HepG2 (cell line): ENCODE data around the gene CBFA2T2. TPM values are rescaled to one million over a fixed set of nuclear protein-coding genes. Genes with fewer than 3 reads are reported as not detected.

Experiments used
- CENPT ChIP-seq: sonication (generic); formaldehyde crosslinking; IDR thresholded peaks from 2 replicates; pipeline ENCODE4 v1.8.0; 2022; ENCODE audit warnings: low read depth, mild to moderate bottlenecking, moderate library complexity, missing genetic modification reagents
- ESRRA ChIP-seq: sonication (generic); formaldehyde crosslinking; IDR thresholded peaks from 2 replicates; pipeline ENCODE4 v1.5.1; 2020; ENCODE audit warnings: mild to moderate bottlenecking, low read depth, missing genetic modification reagents
- FOXP1 ChIP-seq, 2 experiments: fragments of 450-650 bp in 1 of 2; IDR thresholded peaks; 2 replicates each; pipeline ENCODE4 v1.6.1; 2017 to 2018; ENCODE audit warnings: antibody characterized with exemption in 1 of 2
- KDM1A ChIP-seq: IDR thresholded peaks from 2 replicates; pipeline ENCODE4 v1.6.1; 2016; ENCODE audit warnings: missing compliant biosample characterization
- KMT2A ChIP-seq: sonication (generic); formaldehyde crosslinking; IDR thresholded peaks from 2 replicates; pipeline ENCODE4 v1.4.0; 2020; ENCODE audit warnings: missing genetic modification reagents
- MIER2 ChIP-seq: IDR thresholded peaks from 2 replicates; pipeline ENCODE4 v1.6.1; 2016; ENCODE audit warnings: missing biosample characterization, missing genetic modification reagents
- SMYD3 ChIP-seq: sonication (generic); formaldehyde crosslinking; IDR thresholded peaks from 2 replicates; pipeline ENCODE4 v1.8.1; 2023; ENCODE audit warnings: mild to moderate bottlenecking, missing genetic modification reagents
- SOX6 ChIP-seq, 2 experiments: fragments of 450-650 bp in 1 of 2; sonication (generic) in 1 of 2; formaldehyde crosslinking in 1 of 2; IDR thresholded peaks; 2 replicates each; pipeline versions ENCODE4 v1.4.0 to v1.6.1; 2017 to 2020; ENCODE audit warnings: antibody characterized with exemption in 1 of 2, mild to moderate bottlenecking in 1 of 2, missing genetic modification reagents in 1 of 2
- TARDBP ChIP-seq: sonication (generic); formaldehyde crosslinking; IDR thresholded peaks from 2 replicates; pipeline ENCODE4 v1.8.0; 2022; ENCODE audit warnings: mild to moderate bottlenecking, missing genetic modification reagents
- TBX2 ChIP-seq: sonication (generic); formaldehyde crosslinking; IDR thresholded peaks from 2 replicates; pipeline ENCODE4 v1.5.0; 2020; ENCODE audit warnings: missing genetic modification reagents, mild to moderate bottlenecking, borderline replicate concordance
- ZFY ChIP-seq: sonication (generic); formaldehyde crosslinking; IDR thresholded peaks from 2 replicates; pipeline ENCODE4 v1.4.0; 2020; ENCODE audit warnings: missing genetic modification reagents
- ZNF253 ChIP-seq: sonication (generic); formaldehyde crosslinking; IDR thresholded peaks from 2 replicates; pipeline ENCODE4 v1.8.0; 2022; ENCODE audit warnings: mild to moderate bottlenecking, missing genetic modification reagents, borderline replicate concordance
- polyA plus RNA-seq, 8 experiments: library from polyadenylated mRNA; depleted of rRNA in 3 of 8; stranded (reverse) in 7 of 8; unstranded in 1 of 8; fragments of >200 nt; fragmentation: Illumina TruSeq in 4 of 8; extraction: Trizol in 4 of 8; gene quantifications; 2 replicates each; pipeline versions ENCODE4 v1.2.1 to v1.2.3, GENCODE V29; 2011 to 2016; ENCODE audit warnings: low read depth in 4 of 8, missing spikeins in 1 of 8, mixed read lengths in 1 of 8; ENCODE audit not compliant: insufficient read depth in 1 of 8
- total RNA-seq, 5 experiments: library from RNA; depleted of rRNA; stranded (reverse); fragments of >200 nt; fragmentation: Illumina TruSeq; extraction: Trizol; gene quantifications; 2 replicates each; pipeline ENCODE4 v1.2.3, GENCODE V29; 2016; ENCODE audit warnings: low read depth in 1 of 5
- TF ChIP-seq, protein P1 (sequence below), 2 experiments: sonication (generic) in 1 of 2; formaldehyde crosslinking in 1 of 2; IDR thresholded peaks; 2 replicates each; pipeline versions ENCODE4 v1.5.1 to v1.6.1; 2011 to 2020; ENCODE audit warnings: borderline replicate concordance in 1 of 2, low read depth in 1 of 2, low read length in 1 of 2, mild to moderate bottlenecking in 1 of 2, missing genetic modification reagents in 1 of 2, moderate library complexity in 1 of 2
- TF ChIP-seq, protein P2 (sequence below): sonication (generic); formaldehyde crosslinking; IDR thresholded peaks from 2 replicates; pipeline ENCODE4 v1.4.0; 2020; ENCODE audit warnings: missing genetic modification reagents
- TF ChIP-seq, protein P3 (sequence below): sonication (generic); formaldehyde crosslinking; IDR thresholded peaks from 2 replicates; pipeline ENCODE4 v1.5.0; 2020; ENCODE audit warnings: mild to moderate bottlenecking, low read depth, missing genetic modification reagents, borderline replicate concordance
- TF ChIP-seq, protein P4 (sequence below): IDR thresholded peaks from 2 replicates; pipeline ENCODE4 v1.6.1; 2016; ENCODE audit warnings: mild to moderate bottlenecking, missing biosample characterization, missing genetic modification reagents
- TF ChIP-seq, protein P5 (sequence below): IDR thresholded peaks from 2 replicates; pipeline ENCODE4 v1.6.1; 2016; ENCODE audit warnings: mild to moderate bottlenecking
- TF ChIP-seq, protein P6 (sequence below): sonication (generic); formaldehyde crosslinking; IDR thresholded peaks from 2 replicates; pipeline ENCODE4 v1.4.0; 2020; ENCODE audit warnings: low read depth, mild to moderate bottlenecking, missing genetic modification reagents
- TF ChIP-seq, protein P7 (sequence below): sonication (generic); formaldehyde crosslinking; IDR thresholded peaks from 2 replicates; pipeline ENCODE4 v1.8.1; 2023; ENCODE audit warnings: mild to moderate bottlenecking, missing genetic modification reagents

The CBFA2T2 gene
- total and polyA plus RNA-seq, 2 of the 13 experiments (the other 11 are each of a cell fraction or from before 2014, with no cell fraction given) = 6.3 to 21.2 TPM

DNA sequence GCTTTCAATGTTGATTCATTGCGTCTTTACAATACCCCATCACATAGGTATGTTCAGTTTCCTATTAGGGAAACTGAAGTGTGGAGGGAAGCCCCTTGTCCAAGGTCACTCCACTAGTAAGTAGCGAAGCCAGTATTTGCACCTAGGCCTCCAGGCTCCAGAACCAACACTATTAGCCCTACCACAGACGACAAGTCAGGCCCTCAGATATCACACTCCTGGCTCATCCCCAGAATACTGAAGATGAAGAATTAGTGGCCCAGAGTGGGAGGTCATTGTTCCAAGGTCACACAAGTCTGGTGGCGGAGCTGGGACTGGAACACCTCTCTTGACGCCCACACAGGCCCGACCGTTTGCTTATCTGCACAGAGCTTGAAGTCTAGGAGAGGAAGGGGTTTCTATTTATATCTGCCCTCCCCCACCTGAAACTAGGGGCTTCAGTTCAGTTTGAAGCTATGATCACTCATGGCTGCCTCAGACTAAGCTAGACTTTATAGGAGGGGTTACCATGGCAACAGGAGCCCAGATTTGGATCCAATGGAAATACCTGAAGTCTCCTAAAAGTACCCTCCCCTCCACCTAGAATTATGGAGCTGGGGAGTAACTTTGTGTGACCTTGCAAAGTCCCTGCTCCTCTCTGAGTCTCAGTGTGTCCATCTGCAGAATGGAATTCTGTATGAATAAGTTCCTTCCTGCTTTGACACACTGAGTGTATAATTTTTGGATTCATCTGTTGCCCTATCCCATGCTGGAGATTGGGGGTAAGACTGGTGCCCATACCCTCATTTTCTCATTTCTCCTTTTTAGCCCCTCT lies 48.5 kb upstream of the CBFA2T2 start (continued):
- TF ChIP-seq, protein P1, sequence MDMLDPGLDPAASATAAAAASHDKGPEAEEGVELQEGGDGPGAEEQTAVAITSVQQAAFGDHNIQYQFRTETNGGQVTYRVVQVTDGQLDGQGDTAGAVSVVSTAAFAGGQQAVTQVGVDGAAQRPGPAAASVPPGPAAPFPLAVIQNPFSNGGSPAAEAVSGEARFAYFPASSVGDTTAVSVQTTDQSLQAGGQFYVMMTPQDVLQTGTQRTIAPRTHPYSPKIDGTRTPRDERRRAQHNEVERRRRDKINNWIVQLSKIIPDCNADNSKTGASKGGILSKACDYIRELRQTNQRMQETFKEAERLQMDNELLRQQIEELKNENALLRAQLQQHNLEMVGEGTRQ (IDR thresholded peaks at IDR 0.05; ENCODE audit: low read depth, low read length) = no peak
- TF ChIP-seq, protein P1 (CRISPR knock-in tag; IDR thresholded peaks at IDR 0.05; ENCODE audit: borderline replicate concordance) = no peak
- TF ChIP-seq TARDBP (CRISPR knock-in tag) = peak; percentile 64; the same call in 1 of the 2 replicates
- TF ChIP-seq ZNF253 (CRISPR knock-in tag) = no peak
- no peak for TF ChIP-seq SOX6 (IDR thresholded peaks at IDR 0.05)
- peak; percentile 30; the same call in 1 of the 2 replicates for TF ChIP-seq SOX6 (CRISPR knock-in tag; IDR thresholded peaks at IDR 0.05)
- TF ChIP-seq, protein P2, sequence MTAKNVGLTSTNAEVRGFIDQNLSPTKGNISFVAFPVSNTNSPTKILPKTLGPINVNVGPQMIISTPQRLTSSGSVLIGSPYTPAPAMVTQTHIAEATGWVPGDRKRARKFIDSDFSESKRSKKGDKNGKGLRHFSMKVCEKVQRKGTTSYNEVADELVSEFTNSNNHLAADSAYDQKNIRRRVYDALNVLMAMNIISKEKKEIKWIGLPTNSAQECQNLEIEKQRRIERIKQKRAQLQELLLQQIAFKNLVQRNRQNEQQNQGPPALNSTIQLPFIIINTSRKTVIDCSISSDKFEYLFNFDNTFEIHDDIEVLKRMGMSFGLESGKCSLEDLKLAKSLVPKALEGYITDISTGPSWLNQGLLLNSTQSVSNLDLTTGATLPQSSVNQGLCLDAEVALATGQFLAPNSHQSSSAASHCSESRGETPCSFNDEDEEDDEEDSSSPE (CRISPR knock-in tag) = 0 out of 2 replicates have a peak, but pooled peaks have one; percentile 26
- TF ChIP-seq KMT2A = peak; percentile 23; the same call in 1 of the 2 replicates
- TF ChIP-seq ESRRA (CRISPR knock-in tag) = peak; percentile 90
- TF ChIP-seq SMYD3 = 0 out of 2 replicates have a peak, but pooled peaks have one; percentile 54
- TF ChIP-seq, protein P3, sequence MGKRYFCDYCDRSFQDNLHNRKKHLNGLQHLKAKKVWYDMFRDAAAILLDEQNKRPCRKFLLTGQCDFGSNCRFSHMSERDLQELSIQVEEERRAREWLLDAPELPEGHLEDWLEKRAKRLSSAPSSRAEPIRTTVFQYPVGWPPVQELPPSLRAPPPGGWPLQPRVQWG (CRISPR knock-in tag) = no peak
- TF ChIP-seq, protein P4, sequence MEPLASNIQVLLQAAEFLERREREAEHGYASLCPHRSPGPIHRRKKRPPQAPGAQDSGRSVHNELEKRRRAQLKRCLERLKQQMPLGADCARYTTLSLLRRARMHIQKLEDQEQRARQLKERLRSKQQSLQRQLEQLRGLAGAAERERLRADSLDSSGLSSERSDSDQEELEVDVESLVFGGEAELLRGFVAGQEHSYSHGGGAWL = 0 out of 2 replicates have a peak, but pooled peaks have one; percentile 36
- TF ChIP-seq TBX2 (CRISPR knock-in tag) = peak; percentile 54; the same call in 1 of the 2 replicates
- 0 out of 2 replicates have a peak, but pooled peaks have one; percentile 32 for TF ChIP-seq KDM1A
- TF ChIP-seq, protein P5, sequence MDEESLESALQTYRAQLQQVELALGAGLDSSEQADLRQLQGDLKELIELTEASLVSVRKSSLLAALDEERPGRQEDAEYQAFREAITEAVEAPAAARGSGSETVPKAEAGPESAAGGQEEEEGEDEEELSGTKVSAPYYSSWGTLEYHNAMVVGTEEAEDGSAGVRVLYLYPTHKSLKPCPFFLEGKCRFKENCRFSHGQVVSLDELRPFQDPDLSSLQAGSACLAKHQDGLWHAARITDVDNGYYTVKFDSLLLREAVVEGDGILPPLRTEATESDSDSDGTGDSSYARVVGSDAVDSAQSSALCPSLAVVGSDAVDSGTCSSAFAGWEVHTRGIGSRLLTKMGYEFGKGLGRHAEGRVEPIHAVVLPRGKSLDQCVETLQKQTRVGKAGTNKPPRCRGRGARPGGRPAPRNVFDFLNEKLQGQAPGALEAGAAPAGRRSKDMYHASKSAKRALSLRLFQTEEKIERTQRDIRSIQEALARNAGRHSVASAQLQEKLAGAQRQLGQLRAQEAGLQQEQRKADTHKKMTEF (CRISPR knock-in tag) = peak; percentile 12; the same call in 1 of the 2 replicates
- no peak for TF ChIP-seq FOXP1 (IDR thresholded peaks at IDR 0.05)
- TF ChIP-seq FOXP1 (CRISPR knock-in tag; IDR thresholded peaks at IDR 0.05) = no peak
- TF ChIP-seq, protein P6, sequence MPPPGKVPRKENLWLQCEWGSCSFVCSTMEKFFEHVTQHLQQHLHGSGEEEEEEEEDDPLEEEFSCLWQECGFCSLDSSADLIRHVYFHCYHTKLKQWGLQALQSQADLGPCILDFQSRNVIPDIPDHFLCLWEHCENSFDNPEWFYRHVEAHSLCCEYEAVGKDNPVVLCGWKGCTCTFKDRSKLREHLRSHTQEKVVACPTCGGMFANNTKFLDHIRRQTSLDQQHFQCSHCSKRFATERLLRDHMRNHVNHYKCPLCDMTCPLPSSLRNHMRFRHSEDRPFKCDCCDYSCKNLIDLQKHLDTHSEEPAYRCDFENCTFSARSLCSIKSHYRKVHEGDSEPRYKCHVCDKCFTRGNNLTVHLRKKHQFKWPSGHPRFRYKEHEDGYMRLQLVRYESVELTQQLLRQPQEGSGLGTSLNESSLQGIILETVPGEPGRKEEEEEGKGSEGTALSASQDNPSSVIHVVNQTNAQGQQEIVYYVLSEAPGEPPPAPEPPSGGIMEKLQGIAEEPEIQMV (CRISPR knock-in tag) = peak; percentile 40; the same call in 1 of the 2 replicates
- no peak for TF ChIP-seq CENPT (CRISPR knock-in tag)
- peak; percentile 43; the same call in 1 of the 2 replicates for TF ChIP-seq ZFY
- TF ChIP-seq MIER2 (CRISPR knock-in tag) = 0 out of 2 replicates have a peak, but pooled peaks have one; percentile 44
- TF ChIP-seq, protein P7, sequence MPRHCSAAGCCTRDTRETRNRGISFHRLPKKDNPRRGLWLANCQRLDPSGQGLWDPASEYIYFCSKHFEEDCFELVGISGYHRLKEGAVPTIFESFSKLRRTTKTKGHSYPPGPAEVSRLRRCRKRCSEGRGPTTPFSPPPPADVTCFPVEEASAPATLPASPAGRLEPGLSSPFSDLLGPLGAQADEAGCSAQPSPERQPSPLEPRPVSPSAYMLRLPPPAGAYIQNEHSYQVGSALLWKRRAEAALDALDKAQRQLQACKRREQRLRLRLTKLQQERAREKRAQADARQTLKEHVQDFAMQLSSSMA (CRISPR knock-in tag) = 0 out of 2 replicates have a peak, but pooled peaks have one; percentile 28
